Measurements from ENCODE around the gene CD151. TPM values are rescaled to one million over a fixed set of nuclear protein-coding genes. Genes with fewer than 3 reads are reported as not detected.

Gene CD151
- polyA plus RNA-seq, 1 of the 3 experiments (the other 2 are of a cell fraction): 922 TPM

DNA sequence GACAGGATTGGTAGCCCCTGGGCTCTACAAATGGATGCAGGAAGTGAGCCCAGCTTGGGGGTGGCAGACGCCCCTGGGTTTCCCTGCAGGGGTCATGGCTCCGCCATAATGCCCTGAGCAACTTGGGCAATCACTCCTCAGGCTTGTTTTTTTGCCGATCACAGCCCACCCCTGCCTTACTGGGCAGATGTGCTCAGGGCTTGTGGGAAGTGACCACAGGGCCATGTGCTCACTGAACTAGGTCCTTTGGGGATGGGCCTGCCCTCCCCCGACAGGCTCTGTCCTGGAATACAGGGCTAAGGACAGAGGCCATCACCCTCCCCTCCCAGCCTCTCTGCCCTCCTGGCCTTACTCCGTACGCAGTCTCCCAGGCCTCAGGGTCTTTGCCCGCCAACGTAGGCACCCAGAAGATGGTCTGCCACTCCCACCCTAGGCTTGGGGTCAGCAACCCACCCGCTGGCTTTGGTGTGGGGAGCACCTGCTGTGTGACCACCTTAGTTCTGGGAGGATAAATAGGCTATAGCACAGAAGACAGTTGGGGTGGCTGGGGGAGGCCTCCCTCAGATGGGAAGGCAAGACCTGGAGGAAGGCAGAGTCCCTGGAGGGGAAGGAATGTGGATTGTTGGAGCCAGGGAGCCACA lies 19.2 kb upstream of the CD151 start:
- Histone ChIP-seq H3F3A (replicated peaks; ENCODE audit: insufficient read depth) (peaks cover 34% of the 10 kb centered on the region), H3K4me3 (ENCODE audit: low read depth in 2 of 2, low read length in 1 of 2) (no peak overlapping the region), H3K27me3 (ENCODE audit: insufficient read depth) (no peaks in the 10 kb centered on the region), H4K20me1 (ENCODE audit: insufficient read depth) (peaks cover 30% of the 10 kb centered on the region), H3K4me1 (ENCODE audit: control insufficient read depth in 1 of 2, insufficient read depth in 2 of 2, low read depth in 1 of 2, low read length in 1 of 2) (peaks cover under 1 to 21% of the 10 kb centered on the region in 2 experiments; a peak in 2 of 4 replicates), H3K27ac (ENCODE audit: low read depth in 2 of 2, low read length in 1 of 2) (no peak overlapping the region), H3K9me2 (no peaks in the 10 kb centered on the region), H3K79me2 (ENCODE audit: insufficient read depth) (peaks cover 39% of the 10 kb centered on the region), H3K4me2 (no peak overlapping the region), H3K9me3 (no peaks in the 10 kb centered on the region), H3K9ac (no peak overlapping the region), H3K36me3 (replicated peaks in 1 of 2; ENCODE audit: control insufficient read depth in 1 of 2, insufficient read depth in 2 of 2, low read length in 1 of 2) (peaks cover 27 to 28% of the 10 kb centered on the region in 2 experiments), H2AFZ (ENCODE audit: low read depth) (no peak overlapping the region)
- WGBS (ENCODE audit: low lambda C conversion rate): 85% methylated on average over 3 of the region's 9 CpGs
- TF ChIP-seq GABPA (IDR thresholded peaks at IDR 0.05; ENCODE audit: low read depth): no peak
- TF ChIP-seq SIN3A (IDR thresholded peaks at IDR 0.05; ENCODE audit: borderline replicate concordance, low read depth, low read length): peak; percentile 36; the same call in 1 of the 2 replicates
- no peak for TF ChIP-seq CHD2 (IDR thresholded peaks at IDR 0.05; ENCODE audit: low read length, partially characterized antibody)
- TF ChIP-seq GATA2 (CRISPR knock-in tag; IDR thresholded peaks at IDR 0.05): no peak
- TF ChIP-seq, protein P1, sequence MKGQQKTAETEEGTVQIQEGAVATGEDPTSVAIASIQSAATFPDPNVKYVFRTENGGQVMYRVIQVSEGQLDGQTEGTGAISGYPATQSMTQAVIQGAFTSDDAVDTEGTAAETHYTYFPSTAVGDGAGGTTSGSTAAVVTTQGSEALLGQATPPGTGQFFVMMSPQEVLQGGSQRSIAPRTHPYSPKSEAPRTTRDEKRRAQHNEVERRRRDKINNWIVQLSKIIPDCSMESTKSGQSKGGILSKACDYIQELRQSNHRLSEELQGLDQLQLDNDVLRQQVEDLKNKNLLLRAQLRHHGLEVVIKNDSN (IDR thresholded peaks at IDR 0.05; ENCODE audit: borderline replicate concordance, low read depth): no peak
- TF ChIP-seq NFIC (IDR thresholded peaks at IDR 0.05; ENCODE audit: borderline replicate concordance): no peak
- ChIA-PET POLR2A (no interaction called here), CTCF (no interaction called here)
- DNase-seq: no peak

DNA sequence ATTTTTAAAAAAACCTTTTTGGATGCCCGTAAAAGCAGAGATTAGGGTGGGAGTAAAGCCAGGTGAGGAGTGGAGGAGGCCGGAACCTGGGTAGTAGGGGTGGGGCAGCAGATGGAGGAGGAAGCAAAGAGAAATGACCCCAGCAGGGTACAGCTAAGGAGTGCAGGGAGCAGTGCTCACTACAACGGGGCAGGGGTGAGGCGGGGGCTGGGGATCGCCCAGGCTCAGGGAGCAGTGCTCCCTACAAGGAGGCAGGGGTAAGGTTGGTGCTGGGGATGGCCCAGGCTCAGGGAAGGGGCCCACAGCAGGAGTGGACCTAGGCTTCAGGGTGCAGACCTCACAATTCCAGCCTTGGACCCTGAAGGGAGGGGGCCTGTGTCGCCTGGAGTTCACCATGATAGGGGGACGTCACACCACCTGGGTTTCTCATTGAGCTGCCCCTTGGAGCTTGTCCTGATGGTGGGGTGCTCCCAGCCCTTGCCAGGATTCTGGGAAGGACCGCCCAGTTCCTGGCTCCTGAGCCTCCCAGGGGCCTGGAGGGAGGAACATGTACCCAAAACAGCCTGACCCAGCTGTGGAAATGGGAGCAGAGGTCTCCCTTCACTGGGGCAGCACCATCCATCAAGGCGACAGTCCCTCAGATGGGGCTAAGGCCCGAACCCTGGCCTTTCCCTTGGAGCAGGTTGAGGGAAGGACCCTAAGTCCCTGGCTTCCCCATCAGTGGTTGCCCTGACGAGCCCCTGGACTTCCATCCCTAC lies 16.9 kb upstream of the CD151 start:
- 85% methylated on average over 6 of the region's 11 CpGs for WGBS (ENCODE audit: low lambda C conversion rate)
- H3K9me3 ChIP-seq: no peaks in the 10 kb centered on the region
- H3K4me3 ChIP-seq (ENCODE audit: low read depth in 2 of 2, low read length in 1 of 2): no peak overlapping the region
- peaks cover 31% of the 10 kb centered on the region for H3F3A ChIP-seq (replicated peaks; ENCODE audit: insufficient read depth)
- POLR2A ChIA-PET: no interaction called here
- H3K36me3 ChIP-seq (replicated peaks in 1 of 2; ENCODE audit: control insufficient read depth in 1 of 2, insufficient read depth in 2 of 2, low read length in 1 of 2): peaks cover 27 to 28% of the 10 kb centered on the region in 2 experiments
- H3K79me2 ChIP-seq (ENCODE audit: insufficient read depth): peaks cover 34% of the 10 kb centered on the region
- H3K9me2 ChIP-seq: no peaks in the 10 kb centered on the region
- H3K27ac ChIP-seq (ENCODE audit: low read depth in 2 of 2, low read length in 1 of 2): no peak overlapping the region
- no peak for DNase-seq
- H3K9ac ChIP-seq: no peak overlapping the region
- TF ChIP-seq SMC3 (IDR thresholded peaks at IDR 0.05; ENCODE audit: low read depth, low read length) (no peak), FOSL2 (IDR thresholded peaks at IDR 0.05; ENCODE audit: borderline replicate concordance, low read depth) (no peak), FOXJ3 (CRISPR knock-in tag; IDR thresholded peaks at IDR 0.05) (no peak), GATA2 (CRISPR knock-in tag; IDR thresholded peaks at IDR 0.05) (no peak), NRF1 (IDR thresholded peaks at IDR 0.05; ENCODE audit: low read depth, low read length) (no peak), EP300 (IDR thresholded peaks at IDR 0.05; ENCODE audit: borderline replicate concordance in 1 of 2, low read depth in 1 of 2, low read length in 1 of 2) (no peak)
- TF ChIP-seq, protein P2, sequence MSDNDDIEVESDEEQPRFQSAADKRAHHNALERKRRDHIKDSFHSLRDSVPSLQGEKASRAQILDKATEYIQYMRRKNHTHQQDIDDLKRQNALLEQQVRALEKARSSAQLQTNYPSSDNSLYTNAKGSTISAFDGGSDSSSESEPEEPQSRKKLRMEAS (IDR thresholded peaks at IDR 0.05; ENCODE audit: low read depth): no peak
- H3K27me3 ChIP-seq (ENCODE audit: insufficient read depth): no peaks in the 10 kb centered on the region
- no peak overlapping the region for H2AFZ ChIP-seq (ENCODE audit: low read depth)
- H4K20me1 ChIP-seq (ENCODE audit: insufficient read depth): peaks cover 30% of the 10 kb centered on the region
- CTCF ChIA-PET: interaction anchor here (1.3 kb wide), 1 partner anchor 109 kb away, joined by 5 read pairs; no protein-coding TSS in a partner anchor
- H3K4me2 ChIP-seq: no peak overlapping the region
- H3K4me1 ChIP-seq (ENCODE audit: control insufficient read depth in 1 of 2, insufficient read depth in 2 of 2, low read depth in 1 of 2, low read length in 1 of 2): peaks cover 2 to 28% of the 10 kb centered on the region in 2 experiments; a peak in 2 of 4 replicates

Measured in SK-N-SH (cell line).